ENCODE data around the gene ZC3H13.

The ZC3H13 gene

GRCh38 chr13:46071590-46072249, 19.2 kb upstream of the ZC3H13 start:
- no peak for DNase-seq (ENCODE audit: extremely low read depth in 1 of 2, low read depth in 1 of 2)

GRCh38 chr13:46063292-46063691, 10.7 kb upstream of the ZC3H13 start:
- DNase-seq (ENCODE audit: extremely low read depth in 1 of 2, low read depth in 1 of 2), result no peak

GRCh38 chr13:46062185-46062584, 9.6 kb upstream of the ZC3H13 start:
- DNase-seq (ENCODE audit: extremely low read depth in 1 of 2, low read depth in 1 of 2), result no peak

GRCh38 chr13:46059405-46059804, 6.9 kb upstream of the ZC3H13 start:
- no peak for DNase-seq (ENCODE audit: extremely low read depth in 1 of 2, low read depth in 1 of 2)

GRCh38 chr13:46058268-46058667, 5.7 kb upstream of the ZC3H13 start:
- DNase-seq (ENCODE audit: extremely low read depth in 1 of 2, low read depth in 1 of 2), result no peak

- DNase-seq (ENCODE audit: extremely low read depth in 1 of 2, low read depth in 1 of 2), result no peak
Measured at GRCh38 chr13:46057256-46058015, 4.9 kb upstream of the ZC3H13 start.

- DNase-seq (ENCODE audit: extremely low read depth in 1 of 2, low read depth in 1 of 2), result no peak
Measured at GRCh38 chr13:46053162-46054012, 841 bp upstream of the ZC3H13 start.

GRCh38 chr13:46051968-46052318, 603 bp downstream of the ZC3H13 start:
- no peak for DNase-seq (ENCODE audit: extremely low read depth in 1 of 2, low read depth in 1 of 2)

- DNase-seq (ENCODE audit: extremely low read depth in 1 of 2, low read depth in 1 of 2), result no peak
Measured at GRCh38 chr13:46050771-46051170, 1.8 kb downstream of the ZC3H13 start.

- DNase-seq (ENCODE audit: extremely low read depth in 1 of 2, low read depth in 1 of 2), result no peak
Measured at GRCh38 chr13:46045424-46045823, 7.1 kb downstream of the ZC3H13 start.

GRCh38 chr13:46043647-46044046, 8.9 kb downstream of the ZC3H13 start:
- DNase-seq (ENCODE audit: extremely low read depth in 1 of 2, low read depth in 1 of 2), result no peak

- DNase-seq (ENCODE audit: extremely low read depth in 1 of 2, low read depth in 1 of 2), result no peak
Measured at GRCh38 chr13:46041419-46041839, 11.1 kb downstream of the ZC3H13 start.

GRCh38 chr13:46040763-46041162, 11.8 kb downstream of the ZC3H13 start:
- no peak for DNase-seq (ENCODE audit: extremely low read depth in 1 of 2, low read depth in 1 of 2)

- no peak for DNase-seq (ENCODE audit: extremely low read depth in 1 of 2, low read depth in 1 of 2)
Measured at GRCh38 chr13:46039411-46040182, 12.9 kb downstream of the ZC3H13 start.

- DNase-seq (ENCODE audit: extremely low read depth in 1 of 2, low read depth in 1 of 2), result no peak
Measured at GRCh38 chr13:46038296-46038695, 14.2 kb downstream of the ZC3H13 start.

- no peak for DNase-seq (ENCODE audit: extremely low read depth in 1 of 2, low read depth in 1 of 2)
Measured at GRCh38 chr13:46035066-46035465, 17.5 kb downstream of the ZC3H13 start.

- no peak for DNase-seq (ENCODE audit: extremely low read depth in 1 of 2, low read depth in 1 of 2)
Measured at GRCh38 chr13:46032341-46032740, 20.2 kb downstream of the ZC3H13 start.

GRCh38 chr13:46031581-46032263, 20.8 kb downstream of the ZC3H13 start:
- DNase-seq (ENCODE audit: extremely low read depth in 1 of 2, low read depth in 1 of 2), result no peak

GRCh38 chr13:46025157-46025556, 27.4 kb downstream of the ZC3H13 start:
- DNase-seq (ENCODE audit: extremely low read depth in 1 of 2, low read depth in 1 of 2), result no peak

- no peak for DNase-seq (ENCODE audit: extremely low read depth in 1 of 2, low read depth in 1 of 2)
Measured at GRCh38 chr13:46022481-46022880, 30.1 kb downstream of the ZC3H13 start.

All from activated CD8-positive, alpha-beta memory T cell treated with anti-CD3 and anti-CD28 coated beads for 1 hour (primary cell).